Stimulated activated CD8-positive, alpha-beta memory T cell treated with anti-CD3 and anti-CD28 coated beads, Interleukin-7, amount 100 ng/mL, for 1 hour (primary cell): ENCODE measurements around the gene UGT1A10.

Experiments
- DNase-seq, 2 donors: peaks; one replicate each; pipeline ENCODE4 v3.0.0-alpha.2; 2020; ENCODE audit warnings: low read depth in 2 of 2

Gene UGT1A10

GRCh38 chr2:233822101-233822771 lies 186.0 kb downstream of the UGT1A10 start:
- no peak for DNase-seq
